Stimulated activated CD4-positive, alpha-beta T cell treated with anti-CD3 and anti-CD28 coated beads, Interleukin-12 subunit alpha, Interleukin-12 subunit beta, amount 100 ng/mL, for 4 hours (primary cell): ENCODE results near the gene LGR4.
"Not testable (repeated sequence)": the region's sequence is repeated elsewhere in the genome, so short reads cannot be mapped to it uniquely, and the experiment has no call there.

Experiments
- DNase-seq: peaks from one replicate; pipeline ENCODE4 v3.0.0-alpha.2; 2020

The LGR4 gene

DNA sequence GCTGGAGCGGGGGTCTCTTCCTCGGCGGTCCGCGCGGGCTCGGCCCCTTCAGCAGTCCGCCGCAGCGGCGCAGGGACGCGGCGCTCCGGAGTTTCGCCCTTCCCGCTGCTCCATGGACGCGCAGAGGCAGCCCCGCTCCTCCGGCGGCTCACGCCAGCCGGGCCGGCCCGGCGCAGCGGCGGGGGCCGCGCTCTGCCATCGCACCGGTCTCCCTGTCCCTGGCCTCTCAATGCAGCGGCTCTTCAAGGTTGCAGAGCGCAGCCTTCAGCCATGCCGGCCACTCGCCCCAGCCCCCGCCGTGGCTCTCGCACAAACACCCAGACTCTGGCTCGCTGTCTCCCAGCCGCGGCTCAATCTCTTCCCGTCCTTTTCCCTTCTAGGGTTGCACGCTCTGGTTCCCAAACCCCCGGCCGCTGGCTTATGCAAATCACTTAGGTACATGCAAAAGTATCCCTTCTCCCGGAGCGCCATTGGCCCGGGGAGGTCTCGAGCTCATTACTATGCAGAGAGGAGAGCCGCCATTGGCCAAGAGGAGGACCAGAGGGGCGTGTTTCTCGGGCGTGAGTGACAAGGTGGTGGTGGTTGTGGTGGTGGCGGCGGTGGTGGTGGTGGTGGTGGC is at the start of gene LGR4:
LGR4 (minus strand) TSS at position 393 of the 619 bp plus-strand sequence. CDS start 488 bp downstream, outside the sequence.
- DNase-seq, result peak; percentile 55

GRCh38 chr11:27520226-27520625 is 47.6 kb upstream of the LGR4 start:
- no peak for DNase-seq

DNA sequence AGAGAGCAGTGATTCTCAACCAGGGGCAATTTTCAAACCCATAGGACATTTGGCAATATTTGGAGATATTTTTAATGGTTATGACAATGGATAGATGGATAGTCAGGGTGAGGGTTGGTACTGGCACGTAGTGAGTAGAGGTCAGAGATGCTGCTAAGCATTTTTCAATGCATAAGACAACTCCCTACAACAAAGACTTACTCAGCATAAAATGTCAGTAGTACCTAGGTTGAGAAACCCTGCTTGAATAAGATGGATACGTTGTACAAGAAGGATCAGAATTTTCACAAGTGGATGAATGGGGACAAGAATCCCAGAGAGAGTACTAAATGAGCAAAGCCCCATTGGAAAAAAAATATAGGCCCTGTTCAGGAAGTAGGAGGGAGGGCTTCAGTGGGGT is 45.9 kb upstream of the LGR4 start:
- DNase-seq, result no peak

GRCh38 chr11:27517490-27517889 is 44.9 kb upstream of the LGR4 start:
- DNase-seq, result not testable (repeated sequence)

GRCh38 chr11:27514558-27514957 is 42.0 kb upstream of the LGR4 start:
- DNase-seq, result no peak

DNA sequence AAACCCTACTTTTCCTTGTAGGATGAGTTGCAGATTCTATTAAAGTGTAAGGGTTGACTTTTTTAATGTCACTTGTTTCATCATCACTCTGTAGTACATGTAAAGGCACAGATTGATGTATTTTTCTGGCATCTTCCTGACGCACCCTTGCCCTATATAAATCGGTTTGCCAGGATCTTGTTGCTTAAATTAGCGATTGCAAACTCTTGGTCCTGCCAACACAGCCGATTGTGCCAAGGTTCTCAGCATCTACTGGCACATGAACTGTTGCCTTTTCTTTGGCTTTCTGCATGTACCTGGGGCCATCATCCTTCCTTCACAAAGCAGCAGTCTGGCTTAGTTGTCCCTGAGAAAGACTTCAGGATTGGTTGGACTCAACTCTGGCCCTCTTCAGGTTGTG is 41.5 kb upstream of the LGR4 start:
- no peak for DNase-seq

DNA sequence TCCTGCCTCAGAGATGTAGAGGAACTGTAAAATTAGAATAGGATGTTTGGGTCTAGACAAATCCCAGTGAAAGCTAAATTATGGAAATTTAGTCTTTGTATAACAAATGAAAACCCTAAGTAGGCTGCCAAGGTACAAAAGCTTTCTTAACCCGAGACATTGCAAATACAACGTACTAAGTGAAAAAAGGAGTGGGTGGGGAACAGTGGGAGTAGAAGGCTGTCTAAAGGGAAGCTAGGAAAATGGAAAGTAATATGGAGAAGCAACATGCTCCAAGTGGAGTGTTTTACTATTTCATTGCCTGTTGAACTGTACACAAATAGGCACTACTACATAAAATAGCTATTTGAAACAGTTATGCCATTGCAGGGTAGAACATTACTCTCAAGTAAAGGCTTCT is 40.8 kb upstream of the LGR4 start:
- DNase-seq, result no peak

- DNase-seq, result no peak
Measured at GRCh38 chr11:27512238-27512637, 39.6 kb upstream of the LGR4 start.

- no peak for DNase-seq
Measured at GRCh38 chr11:27509908-27510307, 37.3 kb upstream of the LGR4 start.

DNA sequence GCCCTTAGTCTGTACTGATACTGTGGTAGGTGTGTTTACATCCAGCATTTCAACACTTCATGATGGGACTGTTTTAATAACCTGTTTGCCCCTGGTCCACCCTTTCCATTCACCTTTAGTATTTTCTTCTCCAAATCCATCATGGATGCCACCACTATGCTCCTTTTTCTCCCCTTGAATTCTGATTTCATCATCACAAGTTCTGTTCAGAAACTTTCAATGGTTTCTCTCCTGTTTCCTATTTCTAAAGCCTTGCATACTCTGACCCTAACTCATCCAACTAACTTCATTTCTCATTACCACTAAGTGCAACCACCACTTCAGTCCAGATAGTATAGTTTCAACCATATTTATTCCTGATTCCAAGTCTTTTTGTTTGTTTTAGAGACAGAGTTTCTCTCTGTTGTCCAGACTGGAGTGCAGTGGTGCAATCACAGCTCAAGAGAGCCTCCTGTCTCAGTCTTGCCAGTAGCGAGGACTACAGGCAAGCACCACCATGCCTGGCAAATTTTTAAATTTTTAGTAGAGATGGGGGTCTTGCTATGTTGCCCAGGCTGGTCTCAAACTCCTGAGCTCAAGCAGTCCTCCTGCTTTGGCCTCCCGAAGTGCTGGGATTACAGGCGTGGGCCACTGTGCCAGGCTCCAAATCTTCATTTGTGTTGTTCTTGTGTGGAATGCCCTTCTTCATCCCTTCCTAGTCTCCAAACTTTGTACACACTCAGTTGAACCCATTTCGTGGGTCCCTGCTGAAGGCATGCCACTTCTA is 35.1 kb upstream of the LGR4 start:
- DNase-seq, result no peak

- peak; percentile 91 for DNase-seq
Measured at GRCh38 chr11:27506200-27507182, 33.9 kb upstream of the LGR4 start, which contains the start of gene LIN7C. Gene LIN7C (minus strand): TSS chr11:27506769. CDS start chr11:27506752, 17 bp downstream.

DNA sequence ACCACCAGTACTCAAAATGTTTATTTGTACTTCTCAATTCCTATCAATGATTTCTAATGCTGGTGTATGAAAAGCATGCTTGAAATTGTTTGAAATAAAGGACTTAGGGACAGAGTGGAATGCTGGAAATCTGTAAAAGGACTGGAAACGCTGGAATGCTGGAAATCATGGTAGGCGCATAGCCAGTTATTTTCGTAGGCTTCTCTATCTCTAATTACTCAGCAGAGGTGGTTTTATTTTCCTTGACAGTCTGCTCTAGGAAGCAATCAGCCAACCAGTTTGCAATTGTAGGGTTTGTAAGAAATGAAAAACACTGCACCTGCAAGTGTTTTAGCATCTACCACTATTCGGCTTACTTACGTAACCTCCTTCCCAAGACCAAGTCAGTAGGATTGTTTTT is 33.2 kb upstream of the LGR4 start:
- no peak for DNase-seq

GRCh38 chr11:27504205-27504604 is 31.6 kb upstream of the LGR4 start:
- no peak for DNase-seq

DNA sequence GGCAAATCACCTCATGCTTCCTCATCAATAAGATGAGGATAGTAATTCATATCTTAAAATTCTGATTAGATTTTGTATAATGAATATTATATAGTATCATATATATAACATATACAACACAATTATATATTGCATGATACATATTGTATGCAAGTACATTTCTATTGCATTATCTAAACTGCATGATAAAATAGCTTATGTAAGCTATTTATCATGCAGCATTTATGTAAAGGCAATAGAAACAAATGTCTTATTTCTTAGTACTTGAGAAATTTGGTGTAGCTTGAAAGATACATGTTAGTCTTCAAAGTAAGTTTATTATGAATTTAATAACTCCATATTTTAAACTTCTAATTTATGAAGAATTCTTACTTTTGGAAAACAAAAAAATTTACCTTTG is 28.5 kb upstream of the LGR4 start:
- no peak for DNase-seq

- no peak for DNase-seq
Measured at GRCh38 chr11:27497911-27498310, 25.3 kb upstream of the LGR4 start.

DNA sequence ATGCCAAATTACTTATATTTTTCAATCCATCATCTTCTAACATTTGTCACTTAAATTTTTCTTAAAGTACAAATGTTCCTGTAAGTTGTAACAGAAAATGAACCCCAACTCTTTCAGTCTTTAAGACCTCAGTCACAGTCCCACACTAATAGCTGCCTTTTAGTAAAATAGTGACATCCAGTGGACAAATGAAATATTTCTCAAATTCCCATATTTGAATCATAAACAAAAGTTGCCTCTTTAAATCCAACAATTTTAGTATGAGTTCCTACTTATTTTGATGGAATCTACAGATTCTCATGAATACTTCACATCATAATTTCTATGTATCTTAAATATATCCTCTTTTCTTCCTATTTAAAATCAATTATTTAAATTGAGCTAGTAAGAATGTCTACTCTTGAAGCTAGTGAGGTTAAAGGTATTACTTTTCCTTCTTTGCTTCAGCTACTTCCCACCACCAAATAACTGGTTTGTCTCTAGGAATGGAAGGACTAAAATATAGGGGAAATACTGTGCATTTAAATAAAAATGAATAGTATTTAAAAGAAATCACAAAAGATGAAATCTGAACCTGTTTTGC is 24.8 kb upstream of the LGR4 start:
- no peak for DNase-seq

DNA sequence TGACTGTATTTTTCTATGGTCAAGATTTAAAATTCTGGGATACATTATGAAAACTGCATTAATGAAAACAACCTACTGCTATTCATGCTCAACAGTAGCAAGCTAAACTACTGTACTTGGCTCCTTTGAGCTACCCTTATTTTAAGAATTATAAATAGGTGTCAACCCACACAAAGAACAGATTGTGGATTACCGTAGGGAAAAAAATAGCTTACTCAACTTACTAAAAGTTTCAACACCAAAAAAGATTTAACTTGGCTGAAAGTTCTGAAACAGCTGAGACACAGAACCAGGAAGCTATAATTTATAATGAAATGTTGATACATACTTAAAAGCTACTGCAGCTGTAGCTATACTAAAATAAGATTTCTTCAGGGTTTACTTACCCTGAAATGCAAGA is 23.9 kb upstream of the LGR4 start:
- no peak for DNase-seq

DNA sequence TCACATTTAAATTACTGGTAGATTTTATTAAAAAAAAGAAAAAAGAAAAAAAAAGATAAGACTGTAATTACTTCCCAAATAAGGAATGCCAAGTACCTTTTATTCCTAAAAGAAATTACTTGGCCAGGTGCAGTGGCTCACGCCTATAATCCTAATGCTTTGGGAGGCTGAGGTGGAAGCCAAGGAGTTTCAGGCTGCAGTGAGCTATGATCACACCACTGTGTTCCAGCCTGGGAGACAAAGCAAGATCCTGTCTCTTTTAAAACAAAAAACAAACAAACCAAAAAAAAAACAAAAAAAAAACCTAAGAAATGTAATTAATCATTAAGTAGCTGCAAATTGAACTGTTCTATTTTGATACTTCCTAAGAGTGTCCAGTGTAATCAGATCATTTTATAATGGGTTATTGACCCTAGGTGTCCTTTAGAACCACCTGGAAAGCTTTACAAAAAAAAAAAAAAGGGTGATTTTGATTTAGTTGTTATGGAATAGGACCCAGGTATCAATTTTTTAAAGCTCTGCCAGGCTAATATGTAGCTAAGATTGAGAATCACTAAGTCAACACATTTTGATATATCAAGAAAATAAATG is 23.2 kb upstream of the LGR4 start:
- DNase-seq, result no peak

DNA sequence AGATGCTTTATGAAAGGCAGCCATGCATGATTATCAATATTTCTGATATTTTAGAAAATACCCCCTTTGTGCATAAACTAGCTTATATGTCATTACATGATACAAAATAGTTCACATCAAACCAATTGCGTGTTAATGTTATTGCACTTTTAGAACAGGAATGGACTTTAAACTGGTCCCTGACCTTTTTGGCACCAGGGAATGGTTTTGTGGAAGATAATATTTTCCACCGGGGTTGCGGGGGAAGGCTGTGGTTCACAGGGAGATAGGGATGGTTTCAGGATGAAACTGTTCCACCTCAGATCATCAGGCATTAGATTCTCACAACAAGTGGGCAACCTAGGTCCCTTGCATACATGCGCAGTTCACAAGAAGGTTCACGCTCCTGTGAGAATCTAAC is 16.5 kb upstream of the LGR4 start:
- DNase-seq, result no peak

GRCh38 chr11:27487706-27488105 is 15.1 kb upstream of the LGR4 start:
- DNase-seq, result no peak

DNA sequence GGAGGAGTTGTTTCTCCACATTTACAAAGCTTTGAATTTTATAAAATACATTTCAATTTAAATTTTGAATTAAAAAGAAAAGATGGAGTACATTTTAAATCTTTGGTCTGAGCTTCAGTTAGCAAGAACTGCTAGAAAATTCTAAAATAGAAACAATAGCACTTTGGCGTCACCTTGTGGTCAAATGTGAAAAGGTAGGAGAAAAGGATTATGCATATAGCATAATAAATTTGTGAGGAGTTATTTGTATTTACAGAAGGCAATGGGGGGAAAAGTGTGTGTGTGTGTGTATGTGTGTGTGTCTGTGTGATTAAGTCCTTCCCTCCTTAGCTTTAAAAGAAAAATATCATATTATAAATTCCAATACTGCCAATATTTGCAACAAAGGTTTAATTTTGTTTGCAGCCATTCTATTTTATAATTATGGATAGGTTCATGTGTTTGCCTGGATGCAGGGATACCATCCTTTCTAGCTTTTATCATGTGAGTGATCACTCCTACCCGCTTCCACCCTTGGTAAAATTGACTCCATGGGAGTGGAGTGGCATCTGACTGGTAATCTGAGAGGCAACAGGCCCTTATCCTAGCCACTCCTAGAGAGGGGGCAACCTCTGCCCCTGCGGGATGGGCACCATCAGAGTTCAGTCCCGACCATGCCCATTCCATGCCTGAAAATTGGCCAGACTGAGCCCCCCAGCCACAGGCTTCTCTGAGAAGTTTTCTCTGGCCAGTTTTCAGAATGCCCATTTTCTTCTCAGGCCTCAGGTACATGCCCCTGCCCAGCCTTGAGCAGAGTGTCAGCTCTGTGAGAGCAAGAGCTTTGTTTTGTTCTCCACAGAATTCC is 13.6 kb upstream of the LGR4 start:
- no peak for DNase-seq

DNA sequence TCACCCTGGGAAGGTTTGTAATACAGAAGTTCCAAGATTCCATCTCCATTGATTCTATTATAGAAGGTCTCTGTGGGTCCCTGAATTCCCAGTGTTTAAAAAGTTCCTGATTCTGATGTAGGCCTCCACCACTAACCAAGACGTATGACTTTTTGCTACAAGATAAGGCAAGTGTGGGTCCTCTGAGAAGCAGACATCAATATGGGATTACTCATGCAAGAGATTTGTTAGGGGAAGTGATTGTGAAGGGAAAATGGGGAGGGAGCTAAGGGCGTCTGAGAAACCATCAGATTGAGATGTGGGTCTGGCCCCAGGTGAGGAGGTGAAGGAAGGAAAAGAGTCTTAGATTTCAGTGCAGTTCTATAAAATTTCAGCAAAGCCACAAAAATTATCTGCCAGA is 10.2 kb upstream of the LGR4 start:
- DNase-seq, result no peak
